ENCODE data around the gene B4GALT4. TPM values are rescaled to one million over a fixed set of nuclear protein-coding genes. Genes with fewer than 3 reads are reported as not detected.

The B4GALT4 gene
- total and polyA plus RNA-seq, 2 of the 8 experiments (the other 6 are each of a cell fraction or from before 2014, with no cell fraction given): 14.6 to 44.7 TPM

GRCh38 chr3:119245778-119246177, 5.1 kb upstream of the B4GALT4 start (continued):
- TF ChIP-seq E2F6 (IDR thresholded peaks at IDR 0.05): no peak
- no peak for TF ChIP-seq MAFK (IDR thresholded peaks at IDR 0.05; ENCODE audit: low read depth, low read length)
